GM12873 (cell line): ENCODE data around the gene SYCN.

Experiments
- TF ChIP-seq, protein P1 (sequence below): IDR thresholded peaks from 2 replicates; pipeline ENCODE4 v1.5.1; 2012; ENCODE audit warnings: low read depth, mild to moderate bottlenecking, moderate library complexity, low read length, control low read depth; ENCODE audit not compliant: insufficient read depth; ENCODE audit errors: missing control alignments

Gene SYCN

GRCh38 chr19:39195755-39196154 is 8.3 kb downstream of the SYCN start:
- TF ChIP-seq, protein P1, sequence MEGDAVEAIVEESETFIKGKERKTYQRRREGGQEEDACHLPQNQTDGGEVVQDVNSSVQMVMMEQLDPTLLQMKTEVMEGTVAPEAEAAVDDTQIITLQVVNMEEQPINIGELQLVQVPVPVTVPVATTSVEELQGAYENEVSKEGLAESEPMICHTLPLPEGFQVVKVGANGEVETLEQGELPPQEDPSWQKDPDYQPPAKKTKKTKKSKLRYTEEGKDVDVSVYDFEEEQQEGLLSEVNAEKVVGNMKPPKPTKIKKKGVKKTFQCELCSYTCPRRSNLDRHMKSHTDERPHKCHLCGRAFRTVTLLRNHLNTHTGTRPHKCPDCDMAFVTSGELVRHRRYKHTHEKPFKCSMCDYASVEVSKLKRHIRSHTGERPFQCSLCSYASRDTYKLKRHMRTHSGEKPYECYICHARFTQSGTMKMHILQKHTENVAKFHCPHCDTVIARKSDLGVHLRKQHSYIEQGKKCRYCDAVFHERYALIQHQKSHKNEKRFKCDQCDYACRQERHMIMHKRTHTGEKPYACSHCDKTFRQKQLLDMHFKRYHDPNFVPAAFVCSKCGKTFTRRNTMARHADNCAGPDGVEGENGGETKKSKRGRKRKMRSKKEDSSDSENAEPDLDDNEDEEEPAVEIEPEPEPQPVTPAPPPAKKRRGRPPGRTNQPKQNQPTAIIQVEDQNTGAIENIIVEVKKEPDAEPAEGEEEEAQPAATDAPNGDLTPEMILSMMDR, result no peak

DNA sequence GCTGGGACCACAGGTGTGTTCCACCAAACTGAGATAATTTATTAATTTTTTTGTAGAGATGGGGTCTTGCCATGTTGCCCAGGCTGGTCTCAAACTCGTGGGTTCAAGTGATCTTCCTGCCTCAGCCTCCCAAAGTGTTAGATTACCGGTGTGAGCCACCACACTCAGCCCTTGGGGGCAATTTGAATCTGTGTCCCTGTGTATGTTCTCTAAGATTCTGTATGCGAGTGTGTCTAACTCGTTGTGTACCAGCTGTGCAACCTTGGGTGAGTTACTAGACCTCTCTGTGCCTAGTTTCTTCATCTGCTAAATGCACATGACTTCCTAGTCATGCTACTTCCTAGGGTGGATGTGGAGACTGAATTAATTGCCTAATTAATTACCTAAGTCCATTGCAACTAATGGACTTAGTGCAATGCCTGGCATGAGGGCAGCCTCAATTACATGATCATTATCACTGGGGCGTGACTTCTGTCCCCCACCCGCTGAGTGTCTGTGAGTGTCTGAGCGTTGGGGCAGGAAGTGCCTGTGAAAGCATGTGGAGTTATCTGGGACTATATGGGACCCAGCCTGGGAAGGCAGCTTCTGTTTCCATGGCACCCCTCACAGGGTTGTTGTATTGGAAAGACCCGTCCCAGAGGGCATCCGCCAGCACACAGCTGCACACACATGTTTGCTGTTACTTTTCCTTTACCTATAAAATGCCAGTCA is 9.1 kb downstream of the SYCN start:
- TF ChIP-seq, protein P1, result no peak

DNA sequence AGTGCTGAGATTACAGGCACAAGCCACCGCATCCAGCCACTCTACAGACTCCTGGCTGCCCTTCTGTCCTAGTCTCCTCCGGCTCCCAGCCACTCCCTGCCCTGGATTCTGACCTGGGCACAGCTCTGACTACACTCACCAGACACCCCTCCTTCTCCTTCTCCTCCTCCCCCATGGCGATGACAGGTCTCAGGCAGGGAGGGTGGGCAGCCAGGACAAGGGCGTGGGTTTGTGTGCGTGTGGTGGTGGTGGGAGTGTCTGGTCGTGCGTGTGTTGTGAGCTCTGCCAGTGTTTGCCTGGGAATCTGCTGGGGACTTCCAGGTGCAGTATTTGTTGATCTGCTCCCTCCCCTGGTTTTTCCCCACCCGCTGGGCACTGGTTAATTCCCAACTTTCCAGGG is 10.3 kb downstream of the SYCN start:
- TF ChIP-seq, protein P1, result no peak

DNA sequence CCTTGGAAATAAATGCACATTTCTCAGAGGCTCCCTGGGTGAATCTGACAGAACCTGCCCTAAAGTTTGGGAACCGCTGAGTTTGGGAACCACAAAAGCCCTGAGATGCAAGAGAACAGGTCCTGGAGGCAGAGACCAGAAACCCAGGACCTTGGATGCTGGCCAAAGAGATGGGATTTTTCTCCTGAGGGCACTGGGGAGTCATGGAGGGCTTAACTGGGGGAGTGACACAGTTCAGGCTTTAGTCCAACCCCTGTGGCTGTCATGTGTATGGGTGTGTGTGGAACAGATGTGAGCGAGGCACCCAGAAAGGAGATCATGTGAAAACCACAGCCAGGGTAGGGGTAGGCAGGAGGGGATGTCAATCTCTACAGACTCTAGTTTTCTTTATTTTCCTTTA is 11.2 kb downstream of the SYCN start:
- TF ChIP-seq, protein P1, result no peak

- TF ChIP-seq, protein P1, result no peak
Observed at GRCh38 chr19:39190768-39191167, 13.3 kb downstream of the SYCN start.

- TF ChIP-seq, protein P1, result no peak
Observed at GRCh38 chr19:39188960-39189359, 15.1 kb downstream of the SYCN start.

DNA sequence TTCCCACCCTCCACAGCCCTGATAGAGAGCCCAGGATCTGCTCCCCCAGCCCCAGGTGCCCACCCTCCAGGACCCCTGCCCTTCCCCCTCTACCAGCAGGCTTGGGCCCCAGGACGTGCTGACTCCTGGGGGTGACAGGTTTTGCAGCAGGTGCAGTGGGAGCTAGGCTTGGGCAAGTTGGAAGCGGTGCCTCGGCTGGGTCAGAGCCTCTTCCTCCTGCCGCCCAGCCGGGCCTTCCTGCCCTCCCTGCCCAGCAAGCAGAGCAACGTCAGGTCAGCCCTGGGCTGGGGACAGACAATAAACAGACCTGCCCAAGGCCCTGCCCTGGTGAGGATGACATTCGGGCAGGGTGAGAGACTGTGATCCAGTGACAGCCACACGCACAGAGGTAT is 16.5 kb downstream of the SYCN start:
- TF ChIP-seq, protein P1, result no peak
